HepG2 (cell line): Measurements from ENCODE around the gene GOT1. TPM values are rescaled to one million over a fixed set of nuclear protein-coding genes. Genes with fewer than 3 reads are reported as not detected.

Experiments
- ATAC-seq: fragments of 200-7000 bp; cut with Tn5 transposase; 3 replicates; pipeline ENCODE4 v1.9.1; 2020; ENCODE audit warnings: mild to moderate bottlenecking, moderate library complexity
- BruUV-seq: library from RNA; stranded (reverse); fragments of 400-500 nt; replicated peaks from 2 replicates; lab custom pipeline; 2021; lab: Mats Ljungman, UMichigan
- CTCF ChIA-PET: fragments of 300-600 bp; formaldehyde crosslinking; extraction: SDS; loops from one replicate; lab custom pipeline; 2021; ENCODE audit warnings: low total read pairs, inconsistent platforms, low intra/inter-chr PET ratio; lab: Yijun Ruan, JAX
- POLR2A ChIA-PET: fragments of 350-600 bp; sonication (Branson Sonifier 250); formaldehyde crosslinking; loops from one replicate; lab custom pipeline; 2020; ENCODE audit warnings: antibody characterized with exemption, inconsistent platforms; lab: Yijun Ruan, JAX
- DNase-seq: peaks from one replicate; pipeline ENCODE4 v3.0.0-alpha.2; 2015; ENCODE audit warnings: low spot score
- FAIRE-seq: peaks from 3 replicates; lab custom pipeline; 2011; peaks lifted over from hg19 to GRCh38; lab: Jason Lieb, UNC
- H2AFZ ChIP-seq: one replicate; pipeline ENCODE4 v1.6.1; 2011; ENCODE audit warnings: low read length, inconsistent platforms
- H3K27ac ChIP-seq: fragments of 300-600 bp; 3 replicates; pipeline ENCODE4 v1.8.0; 2011; ENCODE audit warnings: mixed run types, mild to moderate bottlenecking, mixed read lengths, low read length, inconsistent platforms; ENCODE audit not compliant: insufficient read depth; ENCODE audit errors: extremely low read length
- H3K27me3 ChIP-seq, 2 experiments: fragments of 200-600 bp in 1 of 2; 2 replicates in 1 of 2; 3 replicates in 1 of 2; pipeline versions ENCODE4 v1.6.0 to v1.8.0; 2011; ENCODE audit warnings: low read length in 2 of 2, mild to moderate bottlenecking in 2 of 2, moderate library complexity in 2 of 2, inconsistent platforms in 1 of 2; ENCODE audit not compliant: insufficient read depth in 2 of 2, control insufficient read depth in 1 of 2
- H3K36me3 ChIP-seq, 2 experiments: fragments of 200-600 bp in 1 of 2; replicated peaks in 1 of 2; 2 replicates in 1 of 2; 3 replicates in 1 of 2; pipeline versions ENCODE4 v1.5.1 to v1.8.0; 2011; ENCODE audit warnings: low read length in 2 of 2, inconsistent platforms in 1 of 2; ENCODE audit not compliant: insufficient read depth in 2 of 2, control insufficient read depth in 1 of 2
- H3K4me1 ChIP-seq: 2 replicates; pipeline ENCODE4 v1.5.1; 2012; ENCODE audit warnings: low read length, inconsistent platforms; ENCODE audit not compliant: insufficient read depth
- H3K4me2 ChIP-seq: 2 replicates; pipeline ENCODE4 v1.6.0; 2011; ENCODE audit warnings: low read depth, low read length, inconsistent platforms
- H3K4me3 ChIP-seq, 3 experiments: fragments of 200-600 bp in 1 of 3; sonication (generic), shearing (Covaris generic) in 1 of 3; replicated peaks in 1 of 3; 2 replicates each; pipeline ENCODE4 v1.5.1; 2011 to 2016; ENCODE audit warnings: low read length in 3 of 3, inconsistent platforms in 2 of 3, low read depth in 2 of 3, mild to moderate bottlenecking in 2 of 3, control low read depth in 1 of 3, mixed read lengths in 1 of 3; ENCODE audit not compliant: insufficient read depth in 1 of 3
- H3K79me2 ChIP-seq: one replicate; pipeline ENCODE4 v1.6.1; 2011; ENCODE audit warnings: low read length, inconsistent platforms; ENCODE audit not compliant: insufficient read depth
- H3K9ac ChIP-seq: 2 replicates; pipeline ENCODE4 v1.6.0; 2011; ENCODE audit warnings: mild to moderate bottlenecking, low read depth, low read length, inconsistent platforms; ENCODE audit not compliant: insufficient read depth
- H3K9me3 ChIP-seq: 2 replicates; pipeline ENCODE4 v1.5.1; 2012; ENCODE audit warnings: mild to moderate bottlenecking, low read length
- H4K20me1 ChIP-seq: 2 replicates; pipeline ENCODE4 v1.6.0; 2011; ENCODE audit warnings: inconsistent platforms, mild to moderate bottlenecking, low read length, moderate library complexity; ENCODE audit not compliant: insufficient read depth
- CREM ChIP-seq, 2 experiments: sonication (generic) in 1 of 2; formaldehyde crosslinking in 1 of 2; IDR thresholded peaks; 2 replicates each; pipeline versions ENCODE4 v1.4.0 to v1.6.1; 2016 to 2020; ENCODE audit warnings: antibody characterized with exemption in 1 of 2, mild to moderate bottlenecking in 1 of 2, missing genetic modification reagents in 1 of 2
- CSRNP2 ChIP-seq: sonication (generic); formaldehyde crosslinking; conservative IDR thresholded peaks from 2 replicates; pipeline ENCODE4 v1.8.0; 2022; ENCODE audit warnings: low read depth, missing genetic modification reagents
- MLLT10 ChIP-seq: sonication (generic); formaldehyde crosslinking; IDR thresholded peaks from 2 replicates; pipeline ENCODE4 v1.4.0; 2020; ENCODE audit warnings: missing genetic modification reagents
- NAIF1 ChIP-seq: sonication (generic); formaldehyde crosslinking; IDR thresholded peaks from 2 replicates; pipeline ENCODE4 v1.5.0; 2020; ENCODE audit warnings: mild to moderate bottlenecking, missing genetic modification reagents, borderline replicate concordance
- NFYC ChIP-seq: IDR thresholded peaks from 2 replicates; pipeline ENCODE4 v1.6.1; 2016; ENCODE audit warnings: missing genetic modification reagents, missing compliant biosample characterization
- NR2F6 ChIP-seq, 2 experiments: IDR thresholded peaks; 2 replicates each; pipeline ENCODE4 v1.6.1; 2016; ENCODE audit warnings: antibody characterized with exemption in 1 of 2, mild to moderate bottlenecking in 1 of 2
- SIN3B ChIP-seq: fragments of 150-350 bp; IDR thresholded peaks from 2 replicates; pipeline ENCODE4 v1.6.1; 2014; ENCODE audit warnings: low read length
- TAF1 ChIP-seq: sonication (generic); formaldehyde crosslinking; IDR thresholded peaks from 2 replicates; pipeline ENCODE4 v1.4.0; 2020; ENCODE audit warnings: missing genetic modification reagents
- TBL1XR1 ChIP-seq: fragments of 150-350 bp; IDR thresholded peaks from 2 replicates; pipeline ENCODE4 v1.6.1; 2014; ENCODE audit warnings: borderline replicate concordance, low read length; ENCODE audit not compliant: partially characterized antibody
- ZNF251 ChIP-seq: sonication (generic); formaldehyde crosslinking; IDR thresholded peaks from 2 replicates; pipeline ENCODE4 v1.9.0; 2021; ENCODE audit warnings: mild to moderate bottlenecking, missing genetic modification reagents
- ZSCAN21 ChIP-seq: sonication (generic); formaldehyde crosslinking; IDR thresholded peaks from 2 replicates; pipeline ENCODE4 v1.8.0; 2022; ENCODE audit warnings: mild to moderate bottlenecking, missing genetic modification reagents, moderate library complexity, borderline replicate concordance
- WGBS: methylation state at CpG from one replicate; pipeline ENCODE4 v1.1.6; 2017; ENCODE audit warnings: low lambda C conversion rate; 5-methylcytosine and 5-hydroxymethylcytosine counted together
- in situ Hi-C: cut with HindIII; loops from 2 replicates; pipeline ENCODE4 v1.10.0; 2017; ENCODE audit warnings: low pct_unique_long_range_greater_than_20kb; ENCODE audit not compliant: extremely low pct_ligation_motif_present
- intact Hi-C: fragments of 100-400 bp; cut with micrococcal nuclease; formaldehyde crosslinking; loops from one replicate; pipeline ENCODE4 v1.10.0; 2022; ENCODE audit not compliant: unreplicated experiment
- polyA plus RNA-seq, 8 experiments: library from polyadenylated mRNA; depleted of rRNA in 3 of 8; stranded (reverse) in 7 of 8; unstranded in 1 of 8; fragments of >200 nt; fragmentation: Illumina TruSeq in 4 of 8; extraction: Trizol in 4 of 8; gene quantifications; 2 replicates each; pipeline versions ENCODE4 v1.2.1 to v1.2.3, GENCODE V29; 2011 to 2016; ENCODE audit warnings: low read depth in 4 of 8, missing spikeins in 1 of 8, mixed read lengths in 1 of 8; ENCODE audit not compliant: insufficient read depth in 1 of 8
- total RNA-seq, 5 experiments: library from RNA; depleted of rRNA; stranded (reverse); fragments of >200 nt; fragmentation: Illumina TruSeq; extraction: Trizol; gene quantifications; 2 replicates each; pipeline ENCODE4 v1.2.3, GENCODE V29; 2016; ENCODE audit warnings: low read depth in 1 of 5
- TF ChIP-seq, protein P1 (sequence below): sonication (generic); formaldehyde crosslinking; IDR thresholded peaks from 2 replicates; pipeline ENCODE4 v1.4.0; 2020; ENCODE audit warnings: mild to moderate bottlenecking, missing genetic modification reagents
- TF ChIP-seq, protein P2 (sequence below): sonication (generic); formaldehyde crosslinking; IDR thresholded peaks from 2 replicates; pipeline ENCODE4 v1.5.1; 2020; ENCODE audit warnings: missing genetic modification reagents, mild to moderate bottlenecking, borderline replicate concordance
- TF ChIP-seq, protein P3 (sequence below): sonication (generic); formaldehyde crosslinking; IDR thresholded peaks from 2 replicates; pipeline ENCODE4 v1.8.0; 2022; ENCODE audit warnings: missing genetic modification reagents, low read depth, mild to moderate bottlenecking, borderline replicate concordance

GOT1 gene
- total and polyA plus RNA-seq, 2 of the 13 experiments (the other 11 are each of a cell fraction or from before 2014, with no cell fraction given) = 81.2 to 102 TPM

DNA sequence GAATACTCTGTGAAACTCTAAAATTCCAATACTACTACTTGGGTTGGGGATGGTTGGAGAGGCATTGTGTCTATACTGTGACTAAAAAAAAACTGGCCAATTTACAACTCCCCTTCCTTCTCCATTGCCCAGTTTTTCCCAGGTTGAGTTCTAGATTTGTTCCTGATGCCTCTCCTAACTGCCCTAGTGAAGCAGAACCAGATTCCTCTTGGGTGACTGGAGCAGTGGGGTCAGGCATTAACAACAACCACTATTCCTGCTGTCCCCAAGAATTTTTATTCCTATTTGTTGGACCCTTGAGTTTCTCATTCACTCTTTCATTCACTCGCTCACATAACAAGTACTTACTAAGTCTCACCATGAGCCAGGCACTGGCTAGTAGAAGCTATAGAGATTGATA is 5.8 kb downstream of the GOT1 start:
- Histone ChIP-seq H3K9ac (no peak overlapping the region), H3K9me3 (no peaks in the 10 kb centered on the region), H3K27me3 (no peaks in the 10 kb centered on the region; a peak in 1 of 5 replicates), H3K4me1 (peaks cover 76% of the 10 kb centered on the region), H3K4me2 (no peak overlapping the region), H2AFZ (no peak overlapping the region), H4K20me1 (no peaks in the 10 kb centered on the region), H3K27ac (no peak overlapping the region), H3K36me3 (peaks cover 12 to 52% of the 10 kb centered on the region in 2 experiments), H3K4me3 (no peak overlapping the region), H3K79me2 (peaks cover 62% of the 10 kb centered on the region)
- in situ Hi-C loops (no loop called here), intact Hi-C loops (no loop called here)
- ChIA-PET POLR2A (no interaction called here), CTCF (no interaction called here)
- BruUV-seq = no TSS peak
- WGBS = 94% methylated on average over 1 of the region's 1 CpG
- ATAC-seq (no peak), FAIRE-seq (no peak), DNase-seq (no peak)
- TF ChIP-seq TBL1XR1 (no peak), ZSCAN21 (CRISPR knock-in tag) (no peak), NAIF1 (no peak), ZNF251 (CRISPR knock-in tag) (no peak), CSRNP2 (no peak), NFYC (no peak), SIN3B (no peak), NR2F6 (IDR thresholded peaks at IDR 0.05) (no peak), NR2F6 (CRISPR knock-in tag; IDR thresholded peaks at IDR 0.05) (no peak), MLLT10 (CRISPR knock-in tag) (no peak), TAF1 (CRISPR knock-in tag) (no peak), CREM (IDR thresholded peaks at IDR 0.05) (no peak), CREM (CRISPR knock-in tag; IDR thresholded peaks at IDR 0.05) (no peak)
- TF ChIP-seq, protein P1, sequence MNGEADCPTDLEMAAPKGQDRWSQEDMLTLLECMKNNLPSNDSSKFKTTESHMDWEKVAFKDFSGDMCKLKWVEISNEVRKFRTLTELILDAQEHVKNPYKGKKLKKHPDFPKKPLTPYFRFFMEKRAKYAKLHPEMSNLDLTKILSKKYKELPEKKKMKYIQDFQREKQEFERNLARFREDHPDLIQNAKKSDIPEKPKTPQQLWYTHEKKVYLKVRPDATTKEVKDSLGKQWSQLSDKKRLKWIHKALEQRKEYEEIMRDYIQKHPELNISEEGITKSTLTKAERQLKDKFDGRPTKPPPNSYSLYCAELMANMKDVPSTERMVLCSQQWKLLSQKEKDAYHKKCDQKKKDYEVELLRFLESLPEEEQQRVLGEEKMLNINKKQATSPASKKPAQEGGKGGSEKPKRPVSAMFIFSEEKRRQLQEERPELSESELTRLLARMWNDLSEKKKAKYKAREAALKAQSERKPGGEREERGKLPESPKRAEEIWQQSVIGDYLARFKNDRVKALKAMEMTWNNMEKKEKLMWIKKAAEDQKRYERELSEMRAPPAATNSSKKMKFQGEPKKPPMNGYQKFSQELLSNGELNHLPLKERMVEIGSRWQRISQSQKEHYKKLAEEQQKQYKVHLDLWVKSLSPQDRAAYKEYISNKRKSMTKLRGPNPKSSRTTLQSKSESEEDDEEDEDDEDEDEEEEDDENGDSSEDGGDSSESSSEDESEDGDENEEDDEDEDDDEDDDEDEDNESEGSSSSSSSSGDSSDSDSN = no peak
- TF ChIP-seq, protein P2, sequence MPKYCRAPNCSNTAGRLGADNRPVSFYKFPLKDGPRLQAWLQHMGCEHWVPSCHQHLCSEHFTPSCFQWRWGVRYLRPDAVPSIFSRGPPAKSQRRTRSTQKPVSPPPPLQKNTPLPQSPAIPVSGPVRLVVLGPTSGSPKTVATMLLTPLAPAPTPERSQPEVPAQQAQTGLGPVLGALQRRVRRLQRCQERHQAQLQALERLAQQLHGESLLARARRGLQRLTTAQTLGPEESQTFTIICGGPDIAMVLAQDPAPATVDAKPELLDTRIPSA (CRISPR knock-in tag) = no peak
- TF ChIP-seq, protein P3, sequence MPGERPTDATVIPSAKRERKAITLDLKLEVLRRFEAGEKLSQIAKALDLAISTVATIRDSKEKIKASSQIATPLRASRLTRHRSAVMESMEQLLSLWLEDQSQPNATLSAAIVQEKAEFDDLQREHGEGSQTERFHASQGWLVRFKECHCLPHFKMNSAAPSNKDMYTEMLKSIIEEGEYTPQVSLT (CRISPR knock-in tag) = no peak
